Spleen (tissue), 11 donors: ENCODE data around the gene STAM2. TPM values are rescaled to one million over a fixed set of nuclear protein-coding genes. Genes with fewer than 3 reads are reported as not detected.
"Not testable (repeated sequence)": the region's sequence is repeated elsewhere in the genome, so short reads cannot be mapped to it uniquely, and the experiment has no call there.

Experiments
- DNase-seq: peaks from one replicate; pipeline ENCODE4 v3.0.0-alpha.2; 2020
- H3K27ac ChIP-seq, 8 donors: fragments of 200-600 bp; sonication (generic) in 7 of 8; 1 replicate in 4 of 8; 2 replicates in 4 of 8; pipeline versions ENCODE4 v1.5.0 to v1.8.0; 2016 to 2021; ENCODE audit warnings: inconsistent platforms in 4 of 8, mild to moderate bottlenecking in 4 of 8, moderate library complexity in 1 of 8
- H3K27me3 ChIP-seq, 7 donors: fragments of 200-600 bp; sonication (generic) in 6 of 7; replicated peaks in 1 of 7; 1 replicate in 4 of 7; 2 replicates in 3 of 7; pipeline versions ENCODE4 v1.5.0 to v1.8.0; 2016 to 2021; ENCODE audit warnings: inconsistent platforms in 3 of 7, mild to moderate bottlenecking in 1 of 7
- H3K36me3 ChIP-seq, 6 donors: fragments of 200-600 bp; sonication (generic) in 5 of 6; 1 replicate in 4 of 6; 2 replicates in 2 of 6; pipeline versions ENCODE4 v1.5.0 to v1.8.0; 2016 to 2021; ENCODE audit warnings: inconsistent platforms in 2 of 6
- H3K4me1 ChIP-seq, 6 donors: fragments of 200-600 bp; sonication (generic) in 5 of 6; 1 replicate in 3 of 6; 2 replicates in 3 of 6; pipeline versions ENCODE4 v1.5.0 to v1.8.0; 2016 to 2021; ENCODE audit warnings: inconsistent platforms in 3 of 6
- H3K4me3 ChIP-seq, 8 donors: fragments of 200-600 bp; sonication (generic) in 7 of 8; 1 replicate in 4 of 8; 2 replicates in 4 of 8; pipeline versions ENCODE4 v1.5.0 to v1.8.0; 2016 to 2021; ENCODE audit warnings: inconsistent platforms in 4 of 8, mild to moderate bottlenecking in 4 of 8, moderate library complexity in 2 of 8
- H3K9me3 ChIP-seq, 8 donors: fragments of 200-600 bp; sonication (generic) in 7 of 8; 1 replicate in 4 of 8; 2 replicates in 4 of 8; pipeline versions ENCODE4 v1.5.0 to v1.8.0; 2016 to 2021; ENCODE audit warnings: inconsistent platforms in 4 of 8
- POLR2A ChIP-seq, 3 donors: fragments of 450-650 bp; IDR thresholded peaks; one replicate each; pipeline ENCODE4 v1.5.1; 2017; ENCODE audit warnings: antibody characterized with exemption in 3 of 3, mild to moderate bottlenecking in 1 of 3
- POLR2AphosphoS5 ChIP-seq, 3 donors: sonication (generic); formaldehyde crosslinking; IDR thresholded peaks; one replicate each; pipeline ENCODE4 v1.5.1; 2017; ENCODE audit warnings: antibody characterized with exemption in 3 of 3
- WGBS, 5 donors: extraction: QIAGEN DNeasy Blood & Tissue Kit in 3 of 5; methylation state at CpG; one replicate each; pipeline versions ENCODE4 v1.1.5 to v1.1.7; 2013 to 2018; 5-methylcytosine and 5-hydroxymethylcytosine counted together
- intact Hi-C: fragments of 100-400 bp; cut with DNase I; formaldehyde crosslinking; loops from one replicate; pipeline ENCODE4 v1.15.0; 2023; ENCODE audit warnings: low total_unique reads
- polyA plus RNA-seq, 3 donors: library from polyadenylated mRNA; stranded (reverse); fragments of 200-250 nt; gene quantifications; one replicate each; pipeline ENCODE4 v1.2.1, GENCODE V29; 2013
- total RNA-seq, 7 donors: library from RNA; depleted of rRNA in 3 of 7; stranded (reverse); fragments of >200 nt in 3 of 7; fragmentation: NEBNext Ultra II Directional in 4 of 7; extraction: Animal tissue kit (Norgen Biotek cat#: 25700) in 4 of 7; gene quantifications; one replicate each; pipeline versions ENCODE4 v1.1.0 to v1.2.1, GENCODE V29; 2016 to 2021
- TF ChIP-seq, protein P1 (sequence below), 11 experiments: fragments of 200-600 bp in 7 of 11; fragments of 450-650 bp in 4 of 11; sonication (generic) in 4 of 11; IDR thresholded peaks in 8 of 11; conservative IDR thresholded peaks in 3 of 11; 1 replicate in 7 of 11; 2 replicates in 4 of 11; pipeline versions ENCODE4 v1.4.0 to v1.8.0; 2016 to 2021; ENCODE audit warnings: antibody characterized with exemption in 11 of 11, inconsistent platforms in 4 of 11, mild to moderate bottlenecking in 1 of 11
- donor health status: healthy with polysubstance abuse.
- donor health status: DM: no; HTN: no; CAD: no; lungs with moderate emphysema.
- donor health status: DM: no; HTN: no; CAD: no.
- donor health status: Bipolar disorder and iron deficiency.
- donor health status: healthy.
- donor health status: DM: no; HTN: no; CAD: no.
- donor health status: DM: yes; HTN: yes; CAD: no.

STAM2 gene
- total and polyA plus RNA-seq, 10 donors: 5.7 to 41.2 (median 31.8) TPM

DNA sequence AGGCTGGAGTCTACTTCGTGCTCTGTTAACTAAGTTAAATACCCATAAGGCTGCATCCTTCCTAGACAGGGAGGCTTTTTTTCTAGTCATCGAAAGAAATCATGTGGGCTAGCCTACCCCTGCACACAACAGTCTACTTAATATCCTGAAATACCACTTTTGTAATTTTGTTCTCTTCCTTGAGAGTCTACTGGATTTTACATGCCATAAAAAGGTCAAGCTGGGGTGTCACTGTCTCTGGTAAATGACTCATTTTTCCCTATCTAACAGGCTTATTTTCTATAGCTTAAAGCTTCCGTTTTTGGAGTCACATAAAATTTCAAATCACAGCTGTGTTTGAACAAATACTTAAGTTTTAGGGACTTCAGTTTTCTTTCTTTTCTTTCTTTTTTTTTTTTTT lies 10.7 kb upstream of the STAM2 start:
- Histone ChIP-seq H3K27ac (no peak overlapping the region), H3K4me3 (no peak overlapping the region), H3K4me1 (no peaks in the 10 kb centered on the region), H3K27me3 (peaks cover 0 to 10% (median 0%) of the 10 kb centered on the region in 7 donors), H3K36me3 (no peaks in the 10 kb centered on the region), H3K9me3 (peaks cover 0 to 7% (median 0%) of the 10 kb centered on the region in 8 donors)
- TF ChIP-seq, protein P1, sequence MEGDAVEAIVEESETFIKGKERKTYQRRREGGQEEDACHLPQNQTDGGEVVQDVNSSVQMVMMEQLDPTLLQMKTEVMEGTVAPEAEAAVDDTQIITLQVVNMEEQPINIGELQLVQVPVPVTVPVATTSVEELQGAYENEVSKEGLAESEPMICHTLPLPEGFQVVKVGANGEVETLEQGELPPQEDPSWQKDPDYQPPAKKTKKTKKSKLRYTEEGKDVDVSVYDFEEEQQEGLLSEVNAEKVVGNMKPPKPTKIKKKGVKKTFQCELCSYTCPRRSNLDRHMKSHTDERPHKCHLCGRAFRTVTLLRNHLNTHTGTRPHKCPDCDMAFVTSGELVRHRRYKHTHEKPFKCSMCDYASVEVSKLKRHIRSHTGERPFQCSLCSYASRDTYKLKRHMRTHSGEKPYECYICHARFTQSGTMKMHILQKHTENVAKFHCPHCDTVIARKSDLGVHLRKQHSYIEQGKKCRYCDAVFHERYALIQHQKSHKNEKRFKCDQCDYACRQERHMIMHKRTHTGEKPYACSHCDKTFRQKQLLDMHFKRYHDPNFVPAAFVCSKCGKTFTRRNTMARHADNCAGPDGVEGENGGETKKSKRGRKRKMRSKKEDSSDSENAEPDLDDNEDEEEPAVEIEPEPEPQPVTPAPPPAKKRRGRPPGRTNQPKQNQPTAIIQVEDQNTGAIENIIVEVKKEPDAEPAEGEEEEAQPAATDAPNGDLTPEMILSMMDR (IDR thresholded peaks at IDR 0.05 in 8 of 11, conservative IDR thresholded peaks at IDR 0.05 in 3 of 11): no peak
- TF ChIP-seq POLR2A (IDR thresholded peaks at IDR 0.05) (no peak), POLR2AphosphoS5 (IDR thresholded peaks at IDR 0.05) (no peak)
- intact Hi-C loops: loop anchor here (5.0 kb wide), 1 partner anchor 441 kb away; no protein-coding TSS in a partner anchor
- no peak for DNase-seq
- 72 to 93% (median 85%) methylated on average over 3 of the region's 3 CpGs for WGBS, 5 donors

DNA sequence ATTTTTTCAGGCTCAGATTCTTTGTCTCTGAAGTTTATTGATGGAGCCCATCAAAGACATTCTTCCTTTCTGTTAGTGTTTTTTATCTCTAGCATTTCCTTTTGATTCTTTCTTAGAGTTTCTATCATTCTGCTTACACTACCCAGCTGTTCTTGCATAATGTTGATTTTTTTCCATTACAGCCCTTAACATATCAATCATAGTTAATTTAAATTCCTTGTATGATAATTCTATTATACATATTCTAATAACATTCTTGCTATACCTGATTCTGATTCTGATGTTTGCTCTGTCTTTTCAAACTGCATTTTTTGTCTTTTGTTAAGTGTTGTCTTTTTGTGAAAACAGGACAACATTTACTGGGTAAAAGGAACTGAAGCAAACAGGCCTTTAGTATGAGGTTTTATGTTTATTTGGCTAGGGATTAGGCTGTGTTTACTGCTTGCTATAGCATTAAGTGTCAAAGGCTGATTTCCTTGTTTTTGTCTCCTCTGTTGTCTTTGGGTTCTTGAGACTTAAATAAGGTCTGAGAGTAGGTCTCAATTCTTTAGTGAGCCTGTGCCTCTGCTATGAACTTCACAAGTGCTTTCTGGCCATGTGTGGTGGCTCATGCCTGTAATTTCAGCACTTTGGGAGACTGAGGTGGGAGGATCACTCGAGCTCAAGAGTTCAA lies 8.0 kb upstream of the STAM2 start:
- Histone ChIP-seq H3K27ac (no peak overlapping the region), H3K9me3 (peaks cover 0 to 7% (median 0%) of the 10 kb centered on the region in 8 donors), H3K27me3 (peaks cover 0 to 10% (median 0%) of the 10 kb centered on the region in 7 donors), H3K4me3 (no peak overlapping the region), H3K36me3 (no peaks in the 10 kb centered on the region), H3K4me1 (no peaks in the 10 kb centered on the region)
- WGBS, 5 donors: 0% methylated on average over 1 of the region's 1 CpG
- no peak for DNase-seq
- no peak for TF ChIP-seq POLR2AphosphoS5 (IDR thresholded peaks at IDR 0.05)
- TF ChIP-seq, protein P1 (IDR thresholded peaks at IDR 0.05 in 8 of 11, conservative IDR thresholded peaks at IDR 0.05 in 3 of 11): no peak
- no peak for TF ChIP-seq POLR2A (IDR thresholded peaks at IDR 0.05)
- intact Hi-C loops: no loop called here

DNA sequence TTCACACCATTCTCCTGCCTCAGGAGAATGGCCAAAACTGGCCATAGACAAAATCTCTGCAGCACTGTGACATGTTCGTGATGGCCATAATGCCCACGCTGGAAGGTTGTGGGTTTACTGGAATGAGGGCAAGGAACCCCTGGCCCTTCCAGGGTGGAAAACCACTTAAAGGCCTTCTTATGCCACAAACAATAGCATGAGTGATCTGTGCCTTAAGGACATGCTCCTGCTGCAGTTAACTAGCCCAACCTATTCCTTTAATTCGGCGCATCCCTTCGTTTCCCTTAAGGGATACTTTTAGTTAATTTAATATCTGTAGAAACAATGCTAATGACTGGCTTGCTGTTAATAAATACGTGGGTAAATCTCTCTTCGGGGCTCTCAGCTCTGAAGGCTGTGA lies 2.1 kb upstream of the STAM2 start:
- H3K27me3 ChIP-seq: not testable (repeated sequence)

DNA sequence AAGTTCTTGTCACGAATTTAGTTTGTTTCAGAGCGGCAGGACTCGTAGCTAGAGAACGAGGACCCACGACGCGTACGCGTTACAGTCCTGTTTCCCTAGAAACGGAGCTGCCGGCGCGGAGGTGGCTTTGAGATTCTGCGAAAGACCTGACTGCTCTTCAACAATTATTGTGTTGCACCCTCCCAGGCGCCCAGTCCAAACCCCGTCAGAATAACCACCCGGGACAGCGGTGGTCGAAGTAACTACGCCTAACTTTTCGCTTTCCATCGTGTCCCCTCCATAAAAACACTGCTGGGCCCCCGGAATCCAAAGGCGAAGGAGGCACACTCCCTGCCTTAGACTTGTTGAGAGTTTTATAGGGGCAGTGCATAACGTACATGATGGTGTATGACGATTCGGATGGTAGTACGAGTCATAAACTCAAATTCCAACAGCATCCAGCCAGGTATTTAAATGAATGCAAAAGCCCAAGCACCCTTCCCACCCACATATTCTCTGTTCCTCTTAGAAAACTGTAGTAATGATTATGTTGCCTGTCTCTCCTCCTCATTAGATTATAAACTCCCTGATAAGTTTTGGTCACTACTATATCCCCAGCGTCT lies 651 bp upstream of the STAM2 start:
- Histone ChIP-seq H3K4me1 (peaks cover 12 to 48% (median 41%) of the 10 kb centered on the region in 6 donors), H3K9me3 (no peaks in the 10 kb centered on the region), H3K36me3 (no peaks in the 10 kb centered on the region), H3K27ac (peak overlapping the region; percentile 94 to 98 (median 97)), H3K27me3 (no peaks in the 10 kb centered on the region), H3K4me3 (peak overlapping the region; percentile 67 to 91 (median 81))
- no peak for DNase-seq
- TF ChIP-seq, protein P1 (IDR thresholded peaks at IDR 0.05 in 8 of 11, conservative IDR thresholded peaks at IDR 0.05 in 3 of 11): peak in 2 of 11 experiments; percentile 1 to 55
- no peak for TF ChIP-seq POLR2AphosphoS5 (IDR thresholded peaks at IDR 0.05)
- no peak for TF ChIP-seq POLR2A (IDR thresholded peaks at IDR 0.05)
- intact Hi-C loops: loop anchor here (5.0 kb wide), 1 partner anchor 456 kb away; no protein-coding TSS in a partner anchor
- 4 to 18% (median 8%) methylated on average over 15 to 29 of the region's 29 CpGs for WGBS, 5 donors

More for the DNA sequence above, 2.1 kb upstream of the STAM2 start:
- H3K36me3 ChIP-seq, H3K4me3 ChIP-seq, DNase-seq, H3K27ac ChIP-seq, H3K9me3 ChIP-seq: not testable (repeated sequence)
- intact Hi-C loops: loop anchor here (5.0 kb wide), 1 partner anchor 455 kb away; no protein-coding TSS in a partner anchor
- peaks cover 12 to 33% (median 27%) of the 10 kb centered on the region in 6 donors for H3K4me1 ChIP-seq
- 94 to 99% (median 98%) methylated on average over 5 of the region's 7 CpGs for WGBS, 5 donors
